Stimulated activated CD4-positive, alpha-beta T cell treated with anti-CD3 and anti-CD28 coated beads, Interleukin-4, amount 100 ng/mL, for 24 hours (primary cell): ENCODE results near the gene DNAJC24.
A peak's percentile ranks its signal among the peaks of the same experiment; 100 is the strongest.
"Not testable (repeated sequence)": the region's sequence is repeated elsewhere in the genome, so short reads cannot be mapped to it uniquely, and the experiment has no call there.

Source experiments
- DNase-seq: peaks from one replicate; pipeline ENCODE4 v3.0.0-alpha.2; 2020

The DNAJC24 gene

GRCh38 chr11:31369348-31370329 is at the start of gene DNAJC24, which contains the start of gene DCDC1:
Gene DNAJC24, plus strand, starts transcription at chr11:31369860. Its CDS starts 889 bp downstream, at chr11:31370749.
Gene DCDC1, minus strand, starts transcription at chr11:31369739. Its CDS starts 41,459 bp downstream, at chr11:31328280.
- peak; percentile 95 for DNase-seq

GRCh38 chr11:31321494-31321893 is 48.2 kb upstream of the DNAJC24 start:
- DNase-seq, result not testable (repeated sequence)

- DNase-seq, result no peak
Observed at GRCh38 chr11:31323145-31323544, 46.5 kb upstream of the DNAJC24 start.

GRCh38 chr11:31325160-31325559 is 44.5 kb upstream of the DNAJC24 start:
- DNase-seq, result no peak

- DNase-seq, result no peak
Observed at GRCh38 chr11:31326470-31327148, 43.1 kb upstream of the DNAJC24 start.

- DNase-seq, result no peak
Observed at GRCh38 chr11:31327417-31327816, 42.2 kb upstream of the DNAJC24 start.

- DNase-seq, result no peak
Observed at GRCh38 chr11:31328697-31329096, 41.0 kb upstream of the DNAJC24 start.

- DNase-seq, result no peak
Observed at GRCh38 chr11:31337806-31338205, 31.9 kb upstream of the DNAJC24 start.

- no peak for DNase-seq
Observed at GRCh38 chr11:31340903-31341572, 28.6 kb upstream of the DNAJC24 start.

- DNase-seq, result no peak
Observed at GRCh38 chr11:31351168-31351567, 18.5 kb upstream of the DNAJC24 start.

- DNase-seq, result no peak
Observed at GRCh38 chr11:31355131-31355530, 14.5 kb upstream of the DNAJC24 start.

- DNase-seq, result no peak
Observed at GRCh38 chr11:31355817-31356216, 13.8 kb upstream of the DNAJC24 start.

- DNase-seq, result no peak
Observed at GRCh38 chr11:31361743-31362142, 7.9 kb upstream of the DNAJC24 start.

GRCh38 chr11:31366795-31367194 is 2.9 kb upstream of the DNAJC24 start:
- no peak for DNase-seq

- no peak for DNase-seq
Observed at GRCh38 chr11:31375879-31376278, 6.2 kb downstream of the DNAJC24 start.

- DNase-seq, result no peak
Observed at GRCh38 chr11:31383116-31383515, 13.5 kb downstream of the DNAJC24 start.

- no peak for DNase-seq
Observed at GRCh38 chr11:31387379-31387778, 17.7 kb downstream of the DNAJC24 start.

GRCh38 chr11:31397239-31397834 is 27.7 kb downstream of the DNAJC24 start:
- DNase-seq, result no peak

- no peak for DNase-seq
Observed at GRCh38 chr11:31404614-31405013, 35.0 kb downstream of the DNAJC24 start.

- DNase-seq, result no peak
Observed at GRCh38 chr11:31408201-31408600, 38.5 kb downstream of the DNAJC24 start.

GRCh38 chr11:31412946-31413345 is 43.3 kb downstream of the DNAJC24 start:
- DNase-seq, result no peak

GRCh38 chr11:31414338-31414737 is 44.7 kb downstream of the DNAJC24 start:
- DNase-seq, result no peak

GRCh38 chr11:31415435-31415834 is 45.8 kb downstream of the DNAJC24 start:
- DNase-seq, result no peak
